DND-41 (cell line): ENCODE measurements around the gene PBRM1.
A peak's percentile ranks its signal among the peaks of the same experiment; 100 is the strongest.

Experiments used
- ATAC-seq: fragments of 200-7000 bp; cut with Tn5 transposase; 3 replicates; pipeline ENCODE4 v1.9.1; 2021; ENCODE audit warnings: low read depth; ENCODE audit not compliant: insufficient read depth
- DNase-seq: peaks from one replicate; pipeline ENCODE4 v3.0.0-alpha.2; 2020
- H2AFZ ChIP-seq: 2 replicates; pipeline ENCODE4 v1.6.0; 2012; ENCODE audit warnings: low read depth, low read length
- H3K27ac ChIP-seq: 2 replicates; pipeline ENCODE4 v1.5.1; 2012; ENCODE audit warnings: low read length, inconsistent platforms
- H3K27me3 ChIP-seq: fragments of 200-600 bp; sonication (generic); 2 replicates; pipeline ENCODE4 v1.6.0; 2012; ENCODE audit warnings: low read length, mild to moderate bottlenecking, inconsistent platforms; ENCODE audit not compliant: insufficient read depth, poor library complexity
- H3K36me3 ChIP-seq: 2 replicates; pipeline ENCODE4 v1.5.1; 2012; ENCODE audit warnings: low read length, inconsistent platforms; ENCODE audit not compliant: insufficient read depth
- H3K4me1 ChIP-seq: 2 replicates; pipeline ENCODE4 v1.5.1; 2012; ENCODE audit warnings: mild to moderate bottlenecking, low read length; ENCODE audit not compliant: insufficient read depth
- H3K4me2 ChIP-seq: 2 replicates; pipeline ENCODE4 v1.6.0; 2012; ENCODE audit warnings: mild to moderate bottlenecking, moderate library complexity, low read length, inconsistent platforms; ENCODE audit not compliant: insufficient read depth
- H3K4me3 ChIP-seq, 2 experiments: fragments of 200-600 bp in 1 of 2; shearing (Covaris generic) in 1 of 2; 2 replicates each; pipeline ENCODE4 v1.5.1; 2012 to 2016; ENCODE audit warnings: inconsistent platforms in 2 of 2, low read length in 2 of 2, mild to moderate bottlenecking in 2 of 2, low read depth in 1 of 2, moderate library complexity in 1 of 2
- H3K79me2 ChIP-seq: 2 replicates; pipeline ENCODE4 v1.6.0; 2012; ENCODE audit warnings: low read length, inconsistent platforms; ENCODE audit not compliant: insufficient read depth
- H3K9ac ChIP-seq: 2 replicates; pipeline ENCODE4 v1.6.0; 2012; ENCODE audit warnings: low read depth, mild to moderate bottlenecking, inconsistent platforms, low read length, moderate library complexity
- H3K9me3 ChIP-seq: 2 replicates; pipeline ENCODE4 v1.5.1; 2012; ENCODE audit warnings: low read length, moderate library complexity, mild to moderate bottlenecking, inconsistent platforms; ENCODE audit not compliant: insufficient read depth, severe bottlenecking
- H4K20me1 ChIP-seq: 2 replicates; pipeline ENCODE4 v1.6.0; 2012; ENCODE audit warnings: low read length; ENCODE audit not compliant: insufficient read depth
- CTCF ChIP-seq: IDR thresholded peaks from 2 replicates; pipeline ENCODE4 v1.5.1; 2012; ENCODE audit warnings: borderline replicate concordance, low read length, moderate library complexity, mild to moderate bottlenecking; ENCODE audit not compliant: poor library complexity, severe bottlenecking; ENCODE audit errors: extremely low read depth
- EZH2 ChIP-seq: IDR thresholded peaks from 3 replicates; pipeline ENCODE4 v1.6.1; 2012; ENCODE audit warnings: borderline replicate concordance, low read depth, mild to moderate bottlenecking, moderate library complexity, low read length, inconsistent platforms; ENCODE audit not compliant: severe bottlenecking

Gene PBRM1

GRCh38 chr3:52533623-52534280, 152.0 kb downstream of the PBRM1 start, which contains the start of gene NT5DC2:
NT5DC2 (minus strand) TSS chr3:52533857; CDS start chr3:52533737, 120 bp downstream.
- Histone ChIP-seq H4K20me1 (peaks cover 7% of the 10 kb centered on the region; the same call in 1 of the 2 replicates), H3K4me3 (no peak within 1 kb of the TSS), H3K36me3 (peaks cover 2% of the 10 kb centered on the region; the same call in 1 of the 2 replicates), H3K4me2 (no peak within 1 kb of the TSS), H3K4me1 (peaks cover 28% of the 10 kb centered on the region), H3K27ac (no peak within 1 kb of the TSS), H3K9ac (no peak within 1 kb of the TSS), H3K79me2 (peaks cover 21% of the 10 kb centered on the region), H3K27me3 (no peaks in the 10 kb centered on the region), H2AFZ (0 out of 2 replicates have a peak within 1 kb of the TSS, but pooled peaks have one; percentile 30), H3K9me3 (no peaks in the 10 kb centered on the region)
- TF ChIP-seq CTCF (no peak), EZH2 (no peak)
- DNase-seq (no peak), ATAC-seq (no peak)

GRCh38 chr3:52532838-52533622, 152.7 kb downstream of the PBRM1 start:
- H3K4me3 ChIP-seq: no peak overlapping the region
- H3K79me2 ChIP-seq: peaks cover 15% of the 10 kb centered on the region
- H3K36me3 ChIP-seq: no peaks in the 10 kb centered on the region
- no peak overlapping the region for H3K9ac ChIP-seq
- DNase-seq: no peak
- peaks cover 6% of the 10 kb centered on the region; the same call in 1 of the 2 replicates for H4K20me1 ChIP-seq
- H2AFZ ChIP-seq: no peak overlapping the region
- H3K4me1 ChIP-seq: peaks cover 21% of the 10 kb centered on the region
- H3K9me3 ChIP-seq: no peaks in the 10 kb centered on the region
- H3K27ac ChIP-seq: no peak overlapping the region
- H3K27me3 ChIP-seq: no peaks in the 10 kb centered on the region
- TF ChIP-seq CTCF (no peak), EZH2 (no peak)
- ATAC-seq: no peak
- H3K4me2 ChIP-seq: no peak overlapping the region

GRCh38 chr3:52532517-52532837, 153.2 kb downstream of the PBRM1 start:
- DNase-seq: no peak
- H3K9me3 ChIP-seq: no peaks in the 10 kb centered on the region
- H3K4me3 ChIP-seq: no peak overlapping the region
- H3K27ac ChIP-seq: no peak overlapping the region
- ATAC-seq: no peak
- TF ChIP-seq CTCF (no peak), EZH2 (no peak)
- H3K27me3 ChIP-seq: no peaks in the 10 kb centered on the region
- no peak overlapping the region for H3K9ac ChIP-seq
- peaks cover 10% of the 10 kb centered on the region for H3K79me2 ChIP-seq
- peaks cover 16% of the 10 kb centered on the region for H3K4me1 ChIP-seq
- H3K4me2 ChIP-seq: no peak overlapping the region
- no peaks in the 10 kb centered on the region for H3K36me3 ChIP-seq
- no peak overlapping the region for H2AFZ ChIP-seq
- peaks cover under 1% of the 10 kb centered on the region; the same call in 1 of the 2 replicates for H4K20me1 ChIP-seq
